Activated CD8-positive, alpha-beta memory T cell treated with anti-CD3 and anti-CD28 coated beads, Interleukin-2, amount 10 ng/mL, durations not matched to agents 7 days and 5 days (primary cell): ENCODE results near the gene TMEM219. TPM values are rescaled to one million over a fixed set of nuclear protein-coding genes. Genes with fewer than 3 reads are reported as not detected.

Source experiments
- ATAC-seq: fragments of 150-1000 bp; cut with Tn5 transposase; one replicate; pipeline ENCODE4 v1.10.0; 2021; ENCODE audit warnings: moderate library complexity
- CTCF ChIA-PET: fragments of 350-600 bp; sonication (Branson Sonifier 250); formaldehyde crosslinking; loops from one replicate; lab custom pipeline; 2021; ENCODE audit warnings: antibody characterized with exemption; lab: Charles Lee
- DNase-seq: peaks from one replicate; pipeline ENCODE4 v3.0.0-alpha.2; 2020
- H3K27ac Mint-ChIP-seq: one replicate; pipeline ENCODE4 v1.8.0; 2021; ENCODE audit warnings: mild to moderate bottlenecking, mixed read lengths
- H3K27me3 Mint-ChIP-seq: one replicate; pipeline ENCODE4 v1.8.0; 2021; ENCODE audit warnings: mixed read lengths
- H3K36me3 Mint-ChIP-seq: one replicate; pipeline ENCODE4 v1.8.0; 2021; ENCODE audit warnings: mild to moderate bottlenecking, mixed read lengths
- H3K4me1 Mint-ChIP-seq: one replicate; pipeline ENCODE4 v1.8.0; 2021; ENCODE audit warnings: mixed read lengths
- H3K4me3 Mint-ChIP-seq: one replicate; pipeline ENCODE4 v1.8.0; 2021; ENCODE audit warnings: mild to moderate bottlenecking, moderate library complexity, mixed read lengths
- H3K9me3 Mint-ChIP-seq: one replicate; pipeline ENCODE4 v1.8.0; 2022; ENCODE audit warnings: low read depth, mixed read lengths
- total RNA-seq, 2 experiments: library from RNA; stranded (reverse); gene quantifications; one replicate each; pipeline ENCODE4 v1.2.3, GENCODE V29; 2021

Gene TMEM219
- 10 to 100 TPM; 56.9 to 67.6 TPM for total RNA-seq

GRCh38 chr16:29961479-29962343, at the start of gene TMEM219:
Gene TMEM219 (plus strand): TSS chr16:29962079. CDS start chr16:29963144, 1,065 bp downstream.
- H3K36me3 Mint-ChIP-seq: peaks cover 12% of the 10 kb centered on the region
- peak; percentile 95 for ATAC-seq
- DNase-seq: peak; percentile 94
- peak within 1 kb of the TSS; percentile 88 for H3K4me3 Mint-ChIP-seq
- CTCF ChIA-PET: interaction anchor here (0.8 to 3.2 kb wide), 14 partner anchors 8 to 270 kb away, joined by 3 to 31 read pairs (median 4); partner anchors contain the start of genes HIRIP3, INO80E, KCTD13 and PAGR1
- H3K27ac Mint-ChIP-seq: peak within 1 kb of the TSS; percentile 86
- H3K4me1 Mint-ChIP-seq: peaks cover 26% of the 10 kb centered on the region
- no peaks in the 10 kb centered on the region for H3K27me3 Mint-ChIP-seq
- no peaks in the 10 kb centered on the region for H3K9me3 Mint-ChIP-seq

- Mint-ChIP-seq H3K4me1 (no peaks in the 10 kb centered on the region), H3K27ac (no peak overlapping the region), H3K27me3 (no peaks in the 10 kb centered on the region), H3K36me3 (peaks cover 8% of the 10 kb centered on the region), H3K9me3 (no peaks in the 10 kb centered on the region), H3K4me3 (no peak overlapping the region)
- CTCF ChIA-PET: interaction anchor here (0.8 kb wide), 1 partner anchor 13 kb away, joined by 3 read pairs; the partner anchor contains the start of gene SEZ6L2
- DNase-seq: no peak
- ATAC-seq: no peak
These were observed 49.8 kb upstream of the TMEM219 start for GRCh38 chr16:29912087-29912486.

GRCh38 chr16:29913514-29913913, 48.4 kb upstream of the TMEM219 start:
- ATAC-seq (no peak), DNase-seq (no peak)
- Mint-ChIP-seq H3K27me3 (no peaks in the 10 kb centered on the region), H3K27ac (no peak overlapping the region), H3K9me3 (no peaks in the 10 kb centered on the region), H3K4me3 (no peak overlapping the region), H3K36me3 (peaks cover 9% of the 10 kb centered on the region), H3K4me1 (no peaks in the 10 kb centered on the region)
- CTCF ChIA-PET: interaction anchor here (1.3 kb wide), 1 partner anchor 48 kb away, joined by 3 read pairs; the partner anchor contains the start of gene TMEM219

GRCh38 chr16:29915590-29916247, 46.2 kb upstream of the TMEM219 start:
- DNase-seq (no peak), ATAC-seq (no peak)
- peaks cover 17% of the 10 kb centered on the region for H3K36me3 Mint-ChIP-seq
- peak overlapping the region; percentile 28 for H3K27ac Mint-ChIP-seq
- no peaks in the 10 kb centered on the region for H3K27me3 Mint-ChIP-seq
- H3K4me3 Mint-ChIP-seq: no peak overlapping the region
- H3K4me1 Mint-ChIP-seq: peaks cover under 1% of the 10 kb centered on the region
- CTCF ChIA-PET: interaction anchor here (1.4 kb wide), 1 partner anchor 99 kb away, joined by 4 read pairs; no protein-coding TSS in a partner anchor
- no peaks in the 10 kb centered on the region for H3K9me3 Mint-ChIP-seq

- Mint-ChIP-seq H3K36me3 (peaks cover 19% of the 10 kb centered on the region), H3K27ac (no peak overlapping the region), H3K27me3 (no peaks in the 10 kb centered on the region), H3K9me3 (no peaks in the 10 kb centered on the region), H3K4me3 (no peak overlapping the region), H3K4me1 (peaks cover 5% of the 10 kb centered on the region)
- DNase-seq (no peak), ATAC-seq (no peak)
- CTCF ChIA-PET: interaction anchor here (1.0 to 1.4 kb wide), 4 partner anchors 11 to 100 kb away, joined by 3 to 4 read pairs (median 3); no protein-coding TSS in a partner anchor
These were observed 44.9 kb upstream of the TMEM219 start for GRCh38 chr16:29916979-29917378.

- peaks cover 19% of the 10 kb centered on the region for H3K4me1 Mint-ChIP-seq
- DNase-seq: no peak
- H3K27ac Mint-ChIP-seq: no peak overlapping the region
- peaks cover 26% of the 10 kb centered on the region for H3K36me3 Mint-ChIP-seq
- CTCF ChIA-PET: interaction anchor here (0.9 to 1.3 kb wide), 3 partner anchors 24 to 72 kb away, joined by 3 to 4 read pairs (median 3); no protein-coding TSS in a partner anchor
- ATAC-seq: no peak
- H3K4me3 Mint-ChIP-seq: no peak overlapping the region
- H3K9me3 Mint-ChIP-seq: no peaks in the 10 kb centered on the region
- H3K27me3 Mint-ChIP-seq: no peaks in the 10 kb centered on the region
These were observed 41.4 kb upstream of the TMEM219 start for GRCh38 chr16:29920288-29921033.

- ATAC-seq (no peak), DNase-seq (no peak)
- no peak overlapping the region for H3K4me3 Mint-ChIP-seq
- no peaks in the 10 kb centered on the region for H3K27me3 Mint-ChIP-seq
- CTCF ChIA-PET: interaction anchor here (0.9 to 1.3 kb wide), 3 partner anchors 23 to 73 kb away, joined by 3 to 4 read pairs (median 3); no protein-coding TSS in a partner anchor
- H3K4me1 Mint-ChIP-seq: peaks cover 19% of the 10 kb centered on the region
- H3K9me3 Mint-ChIP-seq: no peaks in the 10 kb centered on the region
- no peak overlapping the region for H3K27ac Mint-ChIP-seq
- peaks cover 22% of the 10 kb centered on the region for H3K36me3 Mint-ChIP-seq
These were observed 40.9 kb upstream of the TMEM219 start for GRCh38 chr16:29921034-29921385.

- Mint-ChIP-seq H3K9me3 (no peaks in the 10 kb centered on the region), H3K36me3 (peaks cover 19% of the 10 kb centered on the region)
These were observed 39.6 kb upstream of the TMEM219 start for GRCh38 chr16:29922326-29922725.

GRCh38 chr16:29922986-29923501, 38.8 kb upstream of the TMEM219 start:
- Mint-ChIP-seq H3K36me3 (peaks cover 19% of the 10 kb centered on the region), H3K4me1 (peaks cover 35% of the 10 kb centered on the region), H3K27ac (no peak overlapping the region), H3K9me3 (no peaks in the 10 kb centered on the region), H3K4me3 (no peak overlapping the region), H3K27me3 (no peaks in the 10 kb centered on the region)
- no peak for DNase-seq
- no peak for ATAC-seq
- CTCF ChIA-PET: interaction anchor here (1.1 kb wide), 1 partner anchor 59 kb away, joined by 3 read pairs; no protein-coding TSS in a partner anchor

More at GRCh38 chr16:29922326-29922725, 39.6 kb upstream of the TMEM219 start:
- H3K4me1 Mint-ChIP-seq: peaks cover 31% of the 10 kb centered on the region
- ATAC-seq (no peak), DNase-seq (no peak)
- H3K27me3 Mint-ChIP-seq: no peaks in the 10 kb centered on the region
- no peak overlapping the region for H3K4me3 Mint-ChIP-seq
- H3K27ac Mint-ChIP-seq: no peak overlapping the region
- CTCF ChIA-PET: interaction anchor here (1.1 kb wide), 1 partner anchor 58 kb away, joined by 3 read pairs; no protein-coding TSS in a partner anchor

- peak overlapping the region; percentile 89 for H3K4me3 Mint-ChIP-seq
- peaks cover 2% of the 10 kb centered on the region for H3K27me3 Mint-ChIP-seq
- H3K27ac Mint-ChIP-seq: peak overlapping the region; percentile 64
- H3K36me3 Mint-ChIP-seq: peaks cover 14% of the 10 kb centered on the region
- H3K9me3 Mint-ChIP-seq: no peaks in the 10 kb centered on the region
- peaks cover 35% of the 10 kb centered on the region for H3K4me1 Mint-ChIP-seq
- DNase-seq (no peak), ATAC-seq (no peak)
- CTCF ChIA-PET: interaction anchor here (1.0 to 2.8 kb wide), 10 partner anchors 36 to 224 kb away, joined by 3 to 17 read pairs (median 5); partner anchors contain the start of genes CDIPT, PAGR1, TAOK2 and TMEM219
These were observed 36.6 kb upstream of the TMEM219 start for GRCh38 chr16:29925105-29925756.

GRCh38 chr16:29925781-29926710, 35.8 kb upstream of the TMEM219 start, which contains the start of gene KCTD13:
Gene KCTD13 (minus strand): TSS chr16:29926226. CDS start chr16:29926033, 193 bp downstream.
- CTCF ChIA-PET: interaction anchor here (0.7 to 2.8 kb wide), 12 partner anchors 25 to 225 kb away, joined by 3 to 17 read pairs (median 4); partner anchors contain the start of genes CDIPT, PAGR1, TAOK2 and TMEM219
- Mint-ChIP-seq H3K27ac (peak within 1 kb of the TSS; percentile 93), H3K4me1 (peaks cover 31% of the 10 kb centered on the region), H3K27me3 (peaks cover 2% of the 10 kb centered on the region), H3K4me3 (peak within 1 kb of the TSS; percentile 89), H3K36me3 (peaks cover 7% of the 10 kb centered on the region), H3K9me3 (no peaks in the 10 kb centered on the region)
- peak; percentile 90 for DNase-seq
- ATAC-seq: peak; percentile 95
